Ammon's horn (tissue), 1 donor: Measurements from ENCODE around the gene CATSPER2.
"Not testable (repeated sequence)": the region's sequence is repeated elsewhere in the genome, so short reads cannot be mapped to it uniquely, and the experiment has no call there.

Experiments
- DNase-seq: peaks from one replicate; pipeline ENCODE4 v3.0.0-alpha.2; 2016; ENCODE audit warnings: low spot score

The CATSPER2 gene

DNA sequence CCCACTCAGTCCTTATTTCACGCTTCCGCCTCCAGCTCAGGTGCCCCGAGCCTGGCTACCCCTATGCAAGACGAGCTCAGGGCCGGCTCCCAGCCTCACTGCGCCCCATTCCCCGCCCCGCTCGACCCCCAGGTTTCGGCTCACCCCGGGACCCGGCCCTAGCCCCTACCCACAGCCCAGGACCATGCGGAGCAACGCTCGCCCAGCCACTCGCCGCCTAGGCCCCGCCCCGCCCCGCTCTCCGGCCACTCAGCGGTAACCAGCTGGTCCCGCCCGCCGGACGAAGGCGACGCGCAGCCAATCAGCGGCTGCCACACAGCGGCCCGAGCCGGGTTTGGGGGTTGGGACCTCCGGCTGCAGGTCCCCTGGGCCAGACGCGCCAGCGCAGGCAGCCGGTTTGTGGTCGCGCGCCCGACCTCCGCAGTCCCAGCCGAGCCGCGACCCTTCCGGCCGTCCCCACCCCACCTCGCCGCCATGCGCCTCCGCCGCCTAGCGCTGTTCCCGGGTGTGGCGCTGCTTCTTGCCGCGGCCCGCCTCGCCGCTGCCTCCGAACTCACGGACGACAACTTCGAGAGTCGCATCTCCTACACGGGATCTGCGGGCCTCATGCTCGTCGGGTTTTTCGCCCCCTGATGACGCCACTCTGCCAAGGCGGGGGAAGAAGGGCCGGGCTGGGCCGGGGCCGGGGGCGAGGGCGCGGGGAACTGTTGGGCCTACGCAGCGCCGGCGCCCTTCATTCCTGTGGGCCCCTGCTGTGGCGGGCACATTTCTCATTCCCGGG, at the start of gene CATSPER2:
CATSPER2 (minus strand) TSS at position 196 of the 781 bp plus-strand sequence. CDS start 783 bp downstream, outside the sequence.
- DNase-seq, result no peak

DNA sequence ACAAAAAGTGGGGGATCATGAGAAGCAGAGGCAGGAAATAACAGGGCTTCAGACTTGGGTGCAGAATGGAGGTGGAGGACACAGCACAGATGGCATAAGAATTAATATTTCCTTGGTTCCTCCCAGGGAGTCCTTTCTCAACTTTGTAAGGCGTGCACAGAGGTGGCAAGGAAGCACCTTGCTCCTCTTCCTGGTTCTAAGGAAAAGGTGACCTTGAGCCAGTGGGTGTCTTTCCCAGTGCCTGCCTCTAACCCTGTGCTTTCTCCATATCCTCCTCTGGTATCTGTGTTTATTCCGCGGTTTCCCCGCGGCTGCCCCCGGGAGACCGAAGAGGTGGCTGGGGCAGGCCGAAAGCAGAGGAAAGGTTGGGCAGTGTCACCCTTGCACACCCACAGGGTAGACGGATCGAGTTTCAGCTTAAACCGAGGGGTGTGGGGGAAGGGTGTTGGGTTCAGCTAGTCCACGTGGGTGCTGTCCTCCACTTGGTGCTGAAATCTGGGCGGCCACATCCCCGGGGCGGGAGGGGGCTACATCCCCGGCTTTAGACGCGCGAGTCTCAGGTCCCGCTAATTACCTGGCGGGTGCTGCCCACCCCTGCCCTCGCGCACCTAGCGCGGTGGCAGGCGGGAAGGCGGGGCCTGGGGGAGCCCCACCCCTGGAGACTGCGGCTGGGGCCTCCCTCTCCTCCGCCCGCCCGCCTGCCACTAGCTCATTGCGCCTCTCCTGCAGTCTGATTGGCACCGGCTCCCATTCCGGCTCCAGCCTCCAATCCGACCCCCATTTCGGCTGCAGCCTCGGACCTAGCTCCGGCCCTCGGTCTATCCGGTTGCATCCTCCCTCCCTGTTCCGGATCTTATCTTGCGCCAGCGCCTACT, 44.7 kb upstream of the CATSPER2 start, which contains the start of gene CKMT1A:
CKMT1A (plus strand) TSS at position 712 of the 875 bp plus-strand sequence. CDS start 192 bp downstream, outside the sequence.
- DNase-seq, result not testable (repeated sequence)

DNA sequence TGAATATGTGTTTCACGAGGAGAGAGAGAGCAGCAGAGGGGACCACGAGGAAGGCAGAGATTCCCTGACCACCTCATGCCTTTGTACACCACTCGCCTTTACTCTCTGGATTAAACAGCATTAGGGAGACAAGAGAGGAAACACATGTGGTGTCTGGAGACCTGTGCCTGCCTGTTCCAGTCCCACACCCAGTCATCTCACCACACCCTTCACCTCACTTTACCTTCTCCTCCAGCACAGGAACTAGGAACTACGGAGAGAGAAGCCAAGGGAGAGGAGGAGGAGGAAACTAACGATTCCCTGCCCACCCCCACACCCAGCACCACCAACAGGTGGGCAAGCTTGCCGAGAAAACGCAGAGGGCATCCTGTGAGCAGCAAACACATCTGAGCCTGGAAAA, 44.0 kb upstream of the CATSPER2 start:
- DNase-seq, result not testable (repeated sequence)

DNA sequence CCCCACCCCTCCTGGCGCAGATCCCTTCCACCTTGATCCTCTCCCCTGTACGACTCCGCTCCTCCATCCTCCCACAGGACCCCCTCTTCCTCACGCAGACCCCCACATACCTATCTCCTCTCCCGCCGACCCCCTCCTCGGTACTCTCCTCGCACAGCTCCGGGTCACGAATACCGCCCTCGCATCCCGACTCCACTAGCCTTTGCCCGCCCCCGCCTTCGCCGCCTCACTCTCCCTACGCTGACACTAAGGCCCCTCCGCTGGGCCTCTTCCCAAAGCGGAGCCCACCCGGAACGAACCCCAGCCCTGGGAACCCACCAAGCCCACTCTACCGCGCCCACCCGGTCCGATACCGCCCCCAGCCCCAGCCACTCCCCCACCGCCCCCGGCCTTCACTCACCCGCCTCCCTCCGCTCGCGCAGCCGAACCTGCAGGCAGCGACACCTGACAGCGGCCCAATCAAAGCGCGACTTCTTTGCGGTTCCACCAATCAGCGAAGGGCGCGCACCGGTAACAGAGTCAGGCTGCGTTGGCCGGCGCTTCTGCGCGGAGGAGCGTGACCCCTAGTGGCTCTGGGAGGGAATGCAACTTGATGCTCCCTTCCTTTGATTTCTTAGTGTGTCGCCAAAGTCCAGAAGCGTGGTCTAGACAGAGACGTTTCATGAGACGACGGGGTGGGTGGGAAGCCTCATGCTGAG, 41.1 kb upstream of the CATSPER2 start:
- not testable (repeated sequence) for DNase-seq

DNA sequence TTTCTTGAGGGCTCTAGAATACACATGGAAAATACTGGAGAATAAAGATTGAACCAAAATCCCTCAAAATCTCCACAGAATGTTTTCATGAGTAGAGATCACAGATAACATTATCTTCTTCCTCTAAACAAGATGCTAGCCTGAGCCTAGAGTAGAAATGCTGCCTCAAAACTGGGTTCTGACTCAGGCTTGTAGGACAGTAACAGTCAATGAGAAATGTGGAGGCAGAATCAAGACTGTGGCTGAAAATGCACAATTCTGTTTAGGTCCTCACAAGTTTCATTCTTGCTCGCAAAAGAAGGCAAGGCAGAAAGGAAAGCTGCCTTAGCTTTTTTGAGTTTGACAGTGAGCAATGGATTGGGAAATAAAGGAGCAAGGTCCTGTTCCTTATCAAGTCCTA, 25.5 kb upstream of the CATSPER2 start:
- DNase-seq, result not testable (repeated sequence)

DNA sequence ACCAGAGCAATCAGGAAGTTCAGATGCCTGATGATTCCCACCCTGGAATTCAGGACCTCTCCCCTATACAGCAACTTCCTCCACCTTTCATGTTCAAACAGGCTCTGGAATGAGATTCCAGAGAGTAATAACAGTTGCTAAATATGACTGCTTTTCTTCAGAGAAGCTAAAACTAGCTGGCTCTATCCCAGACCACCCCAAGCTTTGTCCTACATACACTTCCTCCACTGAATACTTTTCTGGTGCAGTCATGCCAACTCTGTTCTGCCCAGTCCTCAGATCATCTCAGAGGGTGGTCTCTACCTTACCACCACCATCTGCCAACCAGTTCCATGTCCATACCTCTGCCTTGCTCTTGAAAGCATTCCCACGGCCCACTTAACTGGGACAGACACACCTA, 17.5 kb upstream of the CATSPER2 start:
- not testable (repeated sequence) for DNase-seq

DNA sequence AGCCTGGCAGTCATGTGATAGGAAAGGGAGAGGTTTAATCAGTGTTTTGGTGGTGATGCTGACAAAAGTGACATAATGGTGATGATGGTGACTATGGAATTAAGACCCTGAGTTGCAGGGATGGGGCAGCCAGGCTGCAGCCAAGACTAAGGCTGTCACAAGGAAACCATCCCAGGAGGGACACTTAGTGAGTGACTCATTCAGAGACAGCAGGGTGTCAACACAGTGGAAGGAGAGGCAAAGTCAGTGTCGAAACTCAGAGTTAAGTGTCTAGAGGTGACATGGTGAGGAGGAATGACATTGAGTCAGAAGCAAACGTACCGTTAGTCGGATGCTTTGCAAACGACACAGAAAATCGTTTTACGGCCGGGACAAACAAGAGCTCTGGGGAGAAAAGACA, 14.7 kb upstream of the CATSPER2 start:
- not testable (repeated sequence) for DNase-seq

DNA sequence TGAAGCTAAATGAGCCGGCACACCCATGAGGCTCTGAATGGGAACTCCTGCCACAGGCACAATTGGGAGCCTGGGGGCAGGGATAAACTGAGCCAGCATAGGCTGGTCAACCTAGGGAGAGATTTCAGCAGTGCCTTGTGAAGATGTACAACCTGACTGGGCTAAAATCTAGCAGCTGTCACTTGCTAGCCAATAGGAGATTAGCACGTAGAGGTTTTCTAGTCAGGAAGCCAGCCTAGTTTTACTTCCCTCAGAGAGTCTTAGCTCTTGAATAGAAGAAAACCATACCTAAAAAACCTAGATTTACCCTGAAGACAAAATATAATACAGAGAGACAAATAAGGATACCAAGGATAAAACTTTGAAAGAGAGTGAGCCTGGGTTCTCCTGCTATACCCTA, 13.6 kb upstream of the CATSPER2 start:
- DNase-seq, result not testable (repeated sequence)

DNA sequence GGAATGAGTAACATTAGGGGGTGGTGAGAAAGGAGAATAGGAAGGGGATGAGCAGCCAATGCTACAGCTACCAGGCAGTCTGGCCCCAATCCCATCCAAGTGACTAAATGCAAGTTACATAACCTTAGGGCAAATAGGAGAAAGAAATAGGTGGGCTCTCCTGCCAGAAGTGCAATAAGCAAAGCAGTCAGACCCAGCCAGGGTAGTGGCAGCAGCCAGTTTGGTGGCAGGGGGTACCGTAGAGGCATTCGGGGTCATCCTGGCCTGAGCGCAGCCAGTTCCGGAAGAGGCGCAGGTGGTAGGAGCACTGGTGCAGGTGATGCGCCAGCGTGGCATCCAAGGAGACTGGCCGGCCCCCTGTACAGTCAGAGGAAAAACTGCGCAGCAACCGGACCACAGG, 11.1 kb upstream of the CATSPER2 start:
- DNase-seq, result not testable (repeated sequence)

DNA sequence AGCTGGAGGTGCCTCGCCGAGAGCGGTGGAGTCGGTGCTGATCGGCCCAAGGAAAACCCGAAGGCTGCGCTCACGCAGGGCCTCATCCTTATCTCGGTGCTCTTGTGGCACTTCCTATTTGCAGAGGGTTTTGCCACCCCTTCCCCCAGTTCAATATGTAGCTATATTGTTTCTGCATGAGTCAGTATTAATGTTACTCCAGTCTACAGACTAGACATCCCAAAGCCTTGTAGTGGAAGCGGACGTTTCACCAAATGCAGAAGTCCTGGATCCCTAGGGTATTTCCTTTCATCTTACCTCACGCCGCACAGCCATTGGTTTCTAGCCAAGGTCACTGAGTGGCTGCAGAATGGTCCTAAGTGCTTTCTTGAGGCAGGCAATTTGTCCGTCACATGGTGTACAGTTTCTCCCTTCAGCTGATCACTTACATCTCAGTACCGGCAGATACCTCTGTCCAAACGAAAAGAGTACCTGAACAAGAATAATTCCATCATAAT, 834 bp upstream of the CATSPER2 start:
- not testable (repeated sequence) for DNase-seq

DNA sequence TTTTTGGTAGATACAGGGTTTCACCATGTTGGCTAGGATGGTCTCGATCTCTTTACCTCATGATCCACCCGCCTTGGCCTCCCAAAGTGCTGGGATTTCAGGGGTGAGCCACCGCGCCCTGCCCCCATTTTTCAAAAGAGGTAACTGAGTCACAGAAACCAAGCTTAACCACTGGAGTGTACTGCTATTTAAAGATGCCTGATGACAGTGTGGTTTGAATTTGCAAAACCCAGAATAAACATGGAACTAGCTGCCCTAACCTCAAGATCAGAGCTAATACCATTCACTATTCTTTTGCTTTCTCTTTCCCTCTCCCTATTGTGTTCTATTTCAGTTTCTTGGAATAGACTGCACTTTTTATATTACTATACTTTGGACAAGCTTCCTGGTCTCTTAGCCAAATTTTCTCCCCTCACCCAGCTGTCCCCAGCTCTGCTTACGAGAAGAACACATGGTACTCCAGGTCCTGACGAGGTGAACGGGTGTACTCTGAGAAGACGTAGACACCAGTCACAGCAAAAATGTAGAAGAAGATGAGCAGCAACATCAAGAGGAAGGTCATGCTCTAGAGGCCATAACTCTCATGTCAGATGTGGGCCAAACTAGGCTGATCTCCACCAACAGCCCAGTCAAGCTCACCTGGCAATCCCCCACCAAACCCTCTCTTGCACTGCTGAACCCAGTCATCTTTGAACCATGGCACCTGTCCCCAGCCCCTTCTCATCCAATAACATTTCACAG, 10.0 kb downstream of the CATSPER2 start:
- not testable (repeated sequence) for DNase-seq

DNA sequence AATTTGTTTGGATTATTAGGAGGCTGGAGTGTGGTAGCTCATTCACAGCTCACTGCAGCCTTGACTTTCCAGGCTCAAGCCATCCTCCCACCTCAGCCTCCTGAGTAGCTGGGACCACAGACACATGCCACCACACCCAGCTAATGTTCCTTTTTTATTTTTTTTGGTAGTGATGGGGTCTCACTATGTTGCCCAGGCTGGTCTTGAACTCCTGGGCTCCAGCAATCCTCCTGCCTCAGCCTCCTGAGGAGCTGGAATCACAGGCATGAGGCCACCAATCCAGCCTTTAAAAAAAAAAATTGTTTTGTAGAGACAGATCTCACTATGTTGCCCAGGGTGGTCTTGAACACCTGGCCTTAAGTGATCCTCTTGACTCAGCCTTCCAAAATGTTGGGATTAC, 21.7 kb downstream of the CATSPER2 start:
- DNase-seq, result not testable (repeated sequence)

DNA sequence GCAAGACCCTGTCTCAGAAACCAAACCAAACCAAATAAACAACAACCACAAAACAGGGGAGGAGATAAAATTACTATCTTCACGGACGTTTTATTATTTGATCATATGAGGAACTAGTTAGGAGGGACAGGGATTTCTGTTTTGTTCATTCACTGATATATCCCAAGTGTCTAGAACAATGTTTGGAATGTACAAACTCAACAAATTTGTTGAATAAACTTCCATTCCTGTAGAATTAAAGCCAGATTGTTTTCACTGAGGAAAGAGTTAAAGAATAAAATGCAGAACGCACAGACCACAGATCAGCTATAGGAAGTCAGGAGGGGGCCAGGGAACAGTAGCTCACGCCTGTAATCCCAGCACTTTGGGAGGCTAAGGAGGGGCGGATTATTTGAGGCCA, 23.5 kb downstream of the CATSPER2 start:
- DNase-seq, result no peak

DNA sequence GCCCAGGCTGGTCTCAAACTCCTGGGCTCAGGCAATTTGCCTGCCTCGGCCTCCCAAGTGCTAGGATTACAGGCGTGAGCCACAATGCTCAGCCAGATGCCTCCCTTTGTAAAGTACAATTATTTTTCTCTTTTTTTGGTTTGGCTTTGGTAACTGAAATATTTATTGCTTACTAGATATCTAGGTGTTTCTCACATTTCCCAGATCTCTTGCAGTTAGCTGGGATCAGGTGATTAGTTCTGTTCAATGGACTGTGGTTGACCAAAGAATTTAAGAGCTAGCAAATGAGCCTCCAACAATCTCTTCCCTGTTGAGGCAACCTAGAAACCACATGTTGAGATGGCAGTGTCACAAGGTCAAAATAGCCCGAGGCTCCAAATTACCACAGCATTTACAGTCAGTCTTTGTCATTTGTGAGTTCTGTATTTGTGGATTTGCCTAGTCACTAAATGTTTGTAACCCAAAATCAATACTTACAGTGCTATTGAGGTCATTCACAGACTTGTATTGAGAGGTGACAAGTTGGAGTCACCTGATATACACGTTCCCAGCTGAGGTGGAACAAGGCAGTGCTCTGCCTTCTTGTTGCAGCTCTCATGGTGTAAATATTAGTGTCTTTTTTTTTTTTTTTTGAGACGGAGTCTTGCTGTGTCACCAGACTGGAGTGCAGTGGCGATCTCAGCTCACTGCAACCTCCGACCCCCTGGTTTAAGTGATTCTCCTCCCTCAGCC, 26.4 kb downstream of the CATSPER2 start:
- DNase-seq, result not testable (repeated sequence)

DNA sequence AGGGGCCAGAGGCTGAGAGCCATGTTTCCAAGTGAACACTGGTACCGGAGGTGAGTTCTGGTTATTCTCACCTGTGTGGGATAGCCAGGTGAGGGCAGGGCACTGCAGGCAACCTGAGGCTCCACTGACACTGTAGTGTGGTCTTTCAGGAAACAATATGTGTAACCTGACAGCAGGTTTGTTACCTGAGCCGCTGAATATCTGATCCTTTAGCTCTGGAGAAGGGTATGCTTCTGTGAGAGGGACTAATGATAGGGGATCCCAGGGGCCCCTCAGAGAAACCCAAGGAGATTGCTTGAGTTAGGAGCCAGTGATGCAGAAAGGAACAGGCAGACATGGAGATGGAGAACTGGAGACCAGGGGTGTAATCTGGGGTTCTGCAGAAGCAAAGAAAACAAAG, 29.9 kb downstream of the CATSPER2 start, which contains the start of gene STRC:
STRC (minus strand) TSS at position 101 of the 400 bp plus-strand sequence; CDS start at position 23, 78 bp downstream.
- not testable (repeated sequence) for DNase-seq

DNA sequence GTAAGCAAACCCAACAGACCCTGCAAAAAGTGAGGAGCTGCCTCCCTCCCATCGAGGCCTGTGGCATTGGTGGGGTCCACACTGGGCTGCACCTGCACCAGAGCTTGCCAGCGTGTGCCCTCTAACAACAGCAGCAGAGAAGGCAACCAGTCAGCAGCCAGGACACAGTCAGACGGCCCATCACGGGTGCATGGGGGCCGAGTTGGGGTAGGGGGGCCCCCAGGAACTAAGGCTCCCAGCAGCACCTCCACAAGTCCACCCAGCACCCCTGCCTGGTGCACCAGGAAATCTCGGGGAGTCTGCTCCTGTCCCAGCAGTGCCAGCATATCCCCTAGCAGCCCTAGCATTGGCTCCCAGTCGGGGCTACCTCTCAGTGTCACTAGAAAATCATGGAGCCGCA, 30.9 kb downstream of the CATSPER2 start:
- not testable (repeated sequence) for DNase-seq

DNA sequence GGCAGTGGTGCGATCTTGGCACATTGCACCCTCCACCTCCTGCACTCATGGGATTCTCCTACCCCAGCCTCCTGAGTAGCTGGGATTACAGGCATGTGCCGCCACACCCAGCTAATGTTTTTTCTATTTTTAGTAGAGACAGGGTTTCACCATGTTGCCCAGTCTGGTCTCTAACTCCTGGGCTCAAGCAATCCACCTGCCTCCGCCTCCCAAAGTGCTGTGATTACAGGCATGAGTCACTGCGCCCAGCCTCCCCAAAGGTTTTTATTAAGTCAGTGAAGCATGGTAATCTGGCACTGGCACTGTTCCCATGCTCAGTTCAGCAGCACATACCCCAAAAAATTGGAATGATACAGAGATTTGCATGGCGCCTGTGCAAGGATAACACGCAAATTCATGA, 46.4 kb downstream of the CATSPER2 start:
- DNase-seq, result peak; percentile 73

DNA sequence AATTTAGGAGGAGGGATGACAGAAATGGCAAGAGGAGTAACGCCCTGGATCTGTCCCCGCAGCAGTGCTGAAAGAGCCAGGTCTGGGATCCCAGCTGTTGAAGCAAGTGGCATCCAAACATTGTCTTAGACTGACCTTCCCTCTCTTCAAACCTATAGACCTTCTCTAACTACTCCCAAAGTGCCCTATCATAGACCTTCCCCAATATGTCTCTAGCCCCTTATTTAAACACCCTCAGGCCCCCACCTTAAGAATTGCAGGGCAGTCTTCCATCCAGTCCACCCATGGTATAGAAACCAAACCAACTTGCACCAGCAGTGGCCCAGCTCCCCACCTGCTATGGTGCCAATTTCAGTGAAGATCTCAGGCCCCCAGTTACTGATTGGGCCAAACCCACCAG, 48.4 kb downstream of the CATSPER2 start:
- DNase-seq, result not testable (repeated sequence)

DNA sequence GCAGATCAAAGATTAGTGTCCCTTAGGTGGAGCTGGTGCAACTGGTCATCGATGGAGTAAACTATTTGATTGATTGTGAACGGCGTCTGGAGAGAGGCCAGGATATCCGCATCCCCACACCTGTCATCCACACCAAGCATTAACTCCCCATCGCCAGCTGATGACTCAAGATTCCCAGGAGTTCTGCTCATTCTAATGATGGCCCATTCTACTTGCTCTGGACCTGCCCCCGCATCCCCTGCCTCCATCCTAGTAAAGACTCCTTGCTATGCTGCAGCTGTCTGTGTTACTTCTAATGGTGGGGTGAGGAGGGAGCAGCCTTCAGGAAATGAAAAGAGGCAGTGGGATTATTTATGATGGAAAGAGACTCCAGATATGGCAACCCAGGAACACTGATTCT, 49.5 kb downstream of the CATSPER2 start:
- DNase-seq, result not testable (repeated sequence)
